ENCODE data around the gene LILRA5.
"Not testable (repeated sequence)": the region's sequence is repeated elsewhere in the genome, so short reads cannot be mapped to it uniquely, and the experiment has no call there.

The LILRA5 gene

GRCh38 chr19:54273821-54274220, 39.1 kb downstream of the LILRA5 start:
- DNase-seq (ENCODE audit: low read depth), result no peak

GRCh38 chr19:54272181-54272580, 40.8 kb downstream of the LILRA5 start:
- DNase-seq (ENCODE audit: low read depth), result not testable (repeated sequence)

- DNase-seq (ENCODE audit: low read depth), result not testable (repeated sequence)
Observed at GRCh38 chr19:54271587-54271986, 41.4 kb downstream of the LILRA5 start.

- no peak for DNase-seq (ENCODE audit: low read depth)
Observed at GRCh38 chr19:54271106-54271505, 41.9 kb downstream of the LILRA5 start.

GRCh38 chr19:54268936-54269335, 44.0 kb downstream of the LILRA5 start:
- DNase-seq (ENCODE audit: low read depth), result no peak

- DNase-seq (ENCODE audit: low read depth), result peak; percentile 61
Observed at GRCh38 chr19:54266133-54266532, 46.8 kb downstream of the LILRA5 start.

GRCh38 chr19:54262470-54262869, 50.5 kb downstream of the LILRA5 start:
- DNase-seq (ENCODE audit: low read depth), result no peak

- DNase-seq (ENCODE audit: low read depth), result no peak
Observed at GRCh38 chr19:54262066-54262465, 50.9 kb downstream of the LILRA5 start.

GRCh38 chr19:54257116-54257480, 55.9 kb downstream of the LILRA5 start, which contains the start of gene LILRB5:
TSS of gene LILRB5 (minus strand) at chr19:54257273. CDS start at chr19:54257193, 80 bp downstream.
- DNase-seq (ENCODE audit: low read depth), result no peak
